H1 (cell line): ENCODE results near the gene TLCD3B. TPM values are rescaled to one million over a fixed set of nuclear protein-coding genes. Genes with fewer than 3 reads are reported as not detected.

Experiments used
- CTCF ChIA-PET: fragments of 300-600 bp; sonication (Branson Sonifier 250); formaldehyde crosslinking; loops from one replicate; lab custom pipeline; 2021; ENCODE audit not compliant: partially characterized antibody; lab: Charles Lee
- POLR2A ChIA-PET: fragments of 300-600 bp; sonication (Branson Sonifier 250); formaldehyde crosslinking; loops from one replicate; lab custom pipeline; 2021; ENCODE audit warnings: inconsistent platforms; ENCODE audit not compliant: partially characterized antibody; lab: Charles Lee
- DNase-seq, 2 experiments: peaks; one replicate each; pipeline versions ENCODE4 v3.0.0 to v3.0.0-alpha.2; 2010 to 2022; ENCODE audit warnings: low spot score in 2 of 2, low read depth in 1 of 2, mixed read lengths in 1 of 2
- FAIRE-seq: peaks from 2 replicates; lab custom pipeline; 2011; peaks lifted over from hg19 to GRCh38; lab: Jason Lieb, UNC
- H2AFZ ChIP-seq: 2 replicates; pipeline ENCODE4 v1.8.1; 2012; ENCODE audit warnings: low read length, inconsistent platforms
- H2AK5ac ChIP-seq: 2 replicates; pipeline ENCODE4 v1.6.1; 2013; ENCODE audit warnings: low read depth, low read length
- H2BK120ac ChIP-seq: replicated peaks from 2 replicates; pipeline ENCODE3; 2013; ENCODE audit warnings: low read depth, low read length, inconsistent platforms
- H2BK12ac ChIP-seq: 2 replicates; pipeline ENCODE4 v1.6.1; 2013; ENCODE audit warnings: low read depth, low read length
- H2BK15ac ChIP-seq: 2 replicates; pipeline ENCODE4 v1.6.1; 2013; ENCODE audit warnings: low read length
- H2BK20ac ChIP-seq: 2 replicates; pipeline ENCODE4 v1.6.1; 2013; ENCODE audit warnings: low read length
- H2BK5ac ChIP-seq: 2 replicates; pipeline ENCODE4 v1.6.1; 2013; ENCODE audit warnings: low read depth, low read length
- H3K14ac ChIP-seq: 2 replicates; pipeline ENCODE4 v1.6.1; 2013; ENCODE audit warnings: inconsistent platforms; ENCODE audit not compliant: insufficient read length
- H3K18ac ChIP-seq: 2 replicates; pipeline ENCODE4 v1.6.1; 2013; ENCODE audit warnings: low read length; ENCODE audit errors: extremely low read depth
- H3K23ac ChIP-seq: 2 replicates; pipeline ENCODE4 v1.6.1; 2013; ENCODE audit warnings: inconsistent platforms; ENCODE audit not compliant: insufficient read length
- H3K23me2 ChIP-seq: 2 replicates; pipeline ENCODE4 v1.6.1; 2013; ENCODE audit warnings: low read depth, low read length
- H3K27ac ChIP-seq: 2 replicates; pipeline ENCODE4 v1.6.1; 2011; ENCODE audit warnings: low read depth, low read length, inconsistent platforms
- H3K27me3 ChIP-seq, 4 experiments: replicated peaks in 1 of 4; 1 replicate in 1 of 4; 2 replicates in 3 of 4; pipeline versions ENCODE4 v1.6.1 to v1.8.1; 2011 to 2013; ENCODE audit warnings: low read length in 3 of 4, mild to moderate bottlenecking in 3 of 4, inconsistent platforms in 2 of 4, mixed read lengths in 2 of 4, moderate library complexity in 1 of 4; ENCODE audit not compliant: control insufficient read depth in 3 of 4, insufficient read depth in 3 of 4; ENCODE audit errors: extremely low read depth in 1 of 4
- H3K36me3 ChIP-seq, 4 experiments: 2 replicates each; pipeline versions ENCODE4 v1.6.1 to v1.8.1; 2011 to 2013; ENCODE audit warnings: mild to moderate bottlenecking in 4 of 4, low read length in 3 of 4, moderate library complexity in 2 of 4, control low read depth in 1 of 4, inconsistent platforms in 1 of 4; ENCODE audit not compliant: insufficient read depth in 4 of 4, control insufficient read depth in 2 of 4
- H3K4ac ChIP-seq: replicated peaks from 2 replicates; pipeline ENCODE3; 2013; ENCODE audit warnings: low read length, low read depth, mixed read lengths, inconsistent platforms; ENCODE audit not compliant: insufficient read length
- H3K4me1 ChIP-seq, 4 experiments: replicated peaks in 1 of 4; 1 replicate in 1 of 4; 2 replicates in 3 of 4; pipeline versions ENCODE4 v1.6.1 to v1.8.1; 2011 to 2013; ENCODE audit warnings: low read length in 3 of 4, inconsistent platforms in 2 of 4, mixed read lengths in 1 of 4; ENCODE audit not compliant: insufficient read depth in 4 of 4, control insufficient read depth in 3 of 4
- H3K4me2 ChIP-seq, 2 experiments: 2 replicates each; pipeline versions ENCODE4 v1.6.1 to v1.8.1; 2011 to 2013; ENCODE audit warnings: low read depth in 2 of 2, low read length in 2 of 2, control low read depth in 1 of 2, inconsistent platforms in 1 of 2, mild to moderate bottlenecking in 1 of 2; ENCODE audit not compliant: insufficient read depth in 1 of 2
- H3K4me3 ChIP-seq, 4 experiments: fragments of 200-600, 300-600 bp in 1 of 4; sonication (generic), shearing (Covaris generic), sonication (Bioruptor Twin) in 1 of 4; 2 replicates each; pipeline versions ENCODE4 v1.5.1 to v1.8.1; 2011 to 2016; ENCODE audit warnings: low read length in 4 of 4, low read depth in 3 of 4, control low read depth in 2 of 4, inconsistent platforms in 2 of 4, mild to moderate bottlenecking in 2 of 4, mixed read lengths in 1 of 4, moderate library complexity in 1 of 4; ENCODE audit not compliant: insufficient read depth in 2 of 4; ENCODE audit errors: extremely low read depth in 1 of 4
- H3K56ac ChIP-seq: replicated peaks from 2 replicates; pipeline ENCODE3; 2013; ENCODE audit warnings: low read depth, mild to moderate bottlenecking, mixed read lengths, low read length, inconsistent platforms; ENCODE audit not compliant: insufficient read length
- H3K79me1 ChIP-seq: 2 replicates; pipeline ENCODE4 v1.6.1; 2013; ENCODE audit warnings: low read depth, low read length, control low read depth
- H3K79me2 ChIP-seq, 2 experiments: 2 replicates each; pipeline versions ENCODE4 v1.6.1 to v1.8.1; 2012 to 2013; ENCODE audit warnings: low read length in 2 of 2, mild to moderate bottlenecking in 2 of 2, inconsistent platforms in 1 of 2; ENCODE audit not compliant: insufficient read depth in 2 of 2, control insufficient read depth in 1 of 2
- H3K9ac ChIP-seq, 4 experiments: replicated peaks in 1 of 4; 1 replicate in 1 of 4; 2 replicates in 3 of 4; pipeline versions ENCODE4 v1.6.1 to v1.8.1; 2011 to 2013; ENCODE audit warnings: low read depth in 3 of 4, low read length in 3 of 4, control low read depth in 2 of 4, mild to moderate bottlenecking in 2 of 4, moderate library complexity in 2 of 4, inconsistent platforms in 1 of 4; ENCODE audit errors: extremely low read depth in 1 of 4
- H3K9me3 ChIP-seq, 2 experiments: 2 replicates each; pipeline versions ENCODE4 v1.6.1 to v1.8.1; 2012 to 2013; ENCODE audit warnings: mild to moderate bottlenecking in 2 of 2, moderate library complexity in 2 of 2, control low read depth in 1 of 2, inconsistent platforms in 1 of 2, low read depth in 1 of 2, low read length in 1 of 2, mixed read lengths in 1 of 2; ENCODE audit not compliant: insufficient read depth in 2 of 2
- H4K20me1 ChIP-seq, 2 experiments: replicated peaks in 1 of 2; 2 replicates each; pipeline versions ENCODE3 to v1.8.1; 2011 to 2013; ENCODE audit warnings: inconsistent platforms in 2 of 2, low read length in 2 of 2, mild to moderate bottlenecking in 1 of 2; ENCODE audit not compliant: insufficient read depth in 2 of 2, control insufficient read depth in 1 of 2
- H4K5ac ChIP-seq: 2 replicates; pipeline ENCODE4 v1.6.1; 2013; ENCODE audit warnings: low read length, low read depth, mixed read lengths, inconsistent platforms; ENCODE audit not compliant: insufficient read length
- H4K8ac ChIP-seq: 2 replicates; pipeline ENCODE4 v1.8.0; 2013; ENCODE audit warnings: mild to moderate bottlenecking, moderate library complexity, low read length, inconsistent platforms; ENCODE audit not compliant: insufficient read depth; ENCODE audit errors: extremely low read depth
- H4K91ac ChIP-seq: replicated peaks from 2 replicates; pipeline ENCODE3; 2013; ENCODE audit warnings: low read length, mixed read lengths, inconsistent platforms; ENCODE audit not compliant: insufficient read length
- ATF2 ChIP-seq: IDR thresholded peaks from 2 replicates; pipeline ENCODE4 v1.6.1; 2012; ENCODE audit warnings: low read length, inconsistent platforms
- CEBPB ChIP-seq: IDR thresholded peaks from 2 replicates; pipeline ENCODE4 v1.6.1; 2012; ENCODE audit warnings: low read depth, low read length
- HDAC2 ChIP-seq, 2 experiments: fragments of 300-600 bp in 1 of 2; sonication (generic) in 1 of 2; IDR thresholded peaks; 2 replicates each; pipeline ENCODE4 v1.6.1; 2011 to 2012; ENCODE audit warnings: low read depth in 2 of 2, low read length in 2 of 2, mild to moderate bottlenecking in 2 of 2, moderate library complexity in 2 of 2, borderline replicate concordance in 1 of 2, inconsistent platforms in 1 of 2
- NRF1 ChIP-seq: IDR thresholded peaks from 2 replicates; pipeline ENCODE4 v1.6.1; 2011; ENCODE audit warnings: mild to moderate bottlenecking, low read depth, low read length, improper control_type of control experiment
- PHF8 ChIP-seq: fragments of 200-600 bp; sonication (generic); conservative IDR thresholded peaks from 2 replicates; pipeline ENCODE4 v1.7.1; 2012; ENCODE audit warnings: low read depth, mild to moderate bottlenecking, inconsistent platforms, low read length, moderate library complexity
- RAD21 ChIP-seq, 2 experiments: IDR thresholded peaks in 1 of 2; conservative IDR thresholded peaks in 1 of 2; 2 replicates each; pipeline ENCODE4 v1.6.1; 2011; ENCODE audit warnings: low read depth in 2 of 2, low read length in 2 of 2, improper control_type of control experiment in 1 of 2, inconsistent platforms in 1 of 2, mild to moderate bottlenecking in 1 of 2, moderate library complexity in 1 of 2
- RBBP5 ChIP-seq: IDR thresholded peaks from 2 replicates; pipeline ENCODE4 v1.7.1; 2012; ENCODE audit warnings: low read depth, mild to moderate bottlenecking, inconsistent platforms, low read length, moderate library complexity, borderline replicate concordance
- RNF2 ChIP-seq: fragments of 200-900, 300-1000 bp; sonication (generic); IDR thresholded peaks from 2 replicates; pipeline ENCODE4 v1.7.1; 2016; ENCODE audit warnings: borderline replicate concordance, low read depth, mild to moderate bottlenecking, antibody characterized with exemption, low read length; ENCODE audit not compliant: poor library complexity, severe bottlenecking; ENCODE audit errors: missing control alignments
- SIX5 ChIP-seq: IDR thresholded peaks from 2 replicates; pipeline ENCODE4 v1.6.1; 2011; ENCODE audit warnings: mild to moderate bottlenecking, low read depth, low read length
- SP1 ChIP-seq: IDR thresholded peaks from 2 replicates; pipeline ENCODE4 v1.6.1; 2011; ENCODE audit warnings: low read depth, low read length
- SRF ChIP-seq: IDR thresholded peaks from 2 replicates; pipeline ENCODE4 v1.6.1; 2011; ENCODE audit warnings: mild to moderate bottlenecking, low read depth, low read length, moderate library complexity
- WGBS, 2 experiments: shearing (Covaris generic) in 1 of 2; methylation state at CpG; one replicate each; pipeline versions ENCODE4 v1.1.6 to v1.1.7; 2013 to 2015; ENCODE audit warnings: low lambda C conversion rate in 2 of 2, mixed read lengths in 2 of 2, inconsistent platforms in 1 of 2, low coverage in 1 of 2, missing lambda C conversion rate in 1 of 2; ENCODE audit not compliant: insufficient replicate concordance in 2 of 2, insufficient coverage in 1 of 2, insufficient read length in 1 of 2; ENCODE audit errors: extremely low coverage in 1 of 2, missing lambda C conversion rate in 1 of 2; 5-methylcytosine and 5-hydroxymethylcytosine counted together
- polyA plus RNA-seq, 7 experiments: library from polyadenylated mRNA; depleted of rRNA in 3 of 7; stranded (reverse) in 5 of 7; unstranded in 2 of 7; fragments of >200 nt in 5 of 7; fragments of 200-250 nt in 2 of 7; gene quantifications; 1 replicate in 5 of 7; 2 replicates in 1 of 7; 4 replicates in 1 of 7; pipeline versions ENCODE4 v1.2.1 to v1.2.3, GENCODE V29; 2011 to 2013; ENCODE audit warnings: missing spikeins in 2 of 7, mixed read lengths in 2 of 7
- total RNA-seq: library from RNA; stranded (reverse); fragmentation: NEBNext Ultra II Directional; extraction: Animal tissue kit (Norgen Biotek cat#: 25700); gene quantifications from 2 replicates; pipeline ENCODE4 v1.2.1, GENCODE V29; 2021

Gene TLCD3B
- total and polyA plus RNA-seq, 2 of the 8 experiments (the other 6 are each of a cell fraction or from before 2014, with no cell fraction given): 15.2 to 26.9 TPM

- CTCF ChIA-PET: interaction anchor here (0.9 to 3.6 kb wide), 17 partner anchors 9 to 355 kb away, joined by 3 to 17 read pairs (median 7); partner anchors contain the start of genes ALDOA, TBX6 and TLCD3B
- no peak for TF ChIP-seq RBBP5
- no peak for TF ChIP-seq RNF2
- no peak for TF ChIP-seq PHF8
- TF ChIP-seq RAD21 (IDR thresholded peaks at IDR 0.05 in 1 of 2, conservative IDR thresholded peaks at IDR 0.05 in 1 of 2; ENCODE audit: low read depth in 2 of 2, low read length in 2 of 2): no peak
- TF ChIP-seq HDAC2 (IDR thresholded peaks at IDR 0.05; ENCODE audit: borderline replicate concordance in 1 of 2, low read depth in 2 of 2, low read length in 2 of 2): no peak
- TF ChIP-seq CEBPB: no peak
- no peak for TF ChIP-seq SP1
- no peak for TF ChIP-seq SRF
- no peak for TF ChIP-seq SIX5
- TF ChIP-seq ATF2: no peak
- TF ChIP-seq NRF1: no peak
Measured at GRCh38 chr16:30054451-30054850, 23.4 kb upstream of the TLCD3B start.

More at GRCh38 chr16:30054451-30054850, 23.4 kb upstream of the TLCD3B start:
- peaks cover 0 to 4% (median 2%) of the 10 kb centered on the region in 4 experiments; a peak in 3 of 7 replicates for H3K4me1 ChIP-seq
- no peak overlapping the region for H2BK5ac ChIP-seq
- no peak overlapping the region for H2BK20ac ChIP-seq
- H3K79me1 ChIP-seq: no peaks in the 10 kb centered on the region
- no peak overlapping the region for H3K27ac ChIP-seq
- H3K4ac ChIP-seq: no peak overlapping the region
- H2BK12ac ChIP-seq: no peak overlapping the region
- H4K91ac ChIP-seq: no peak overlapping the region
- H3K4me2 ChIP-seq: no peak overlapping the region; a peak in 1 of 4 replicates
- H3K27me3 ChIP-seq: peaks cover 0 to 5% (median 2%) of the 10 kb centered on the region in 4 experiments; a peak in 2 of 7 replicates
- no peak overlapping the region for H2AFZ ChIP-seq
- no peak overlapping the region for H3K18ac ChIP-seq
- 81% methylated on average over 5 of the region's 8 CpGs; no CpG with 5 or more reads in 1 of the 2 experiments for WGBS, 2 experiments
- H4K5ac ChIP-seq: no peak overlapping the region
- H3K14ac ChIP-seq: no peak overlapping the region
- H3K9me3 ChIP-seq: no peaks in the 10 kb centered on the region
- H4K8ac ChIP-seq: no peak overlapping the region
- FAIRE-seq (no peak), DNase-seq (no peak)
- no peak overlapping the region for H3K23ac ChIP-seq
- no peaks in the 10 kb centered on the region for H4K20me1 ChIP-seq
- no peak overlapping the region for H2BK15ac ChIP-seq
- H3K9ac ChIP-seq: no peak overlapping the region
- H3K23me2 ChIP-seq: peaks cover 6% of the 10 kb centered on the region
- H3K79me2 ChIP-seq: no peaks in the 10 kb centered on the region
- no peak overlapping the region for H3K56ac ChIP-seq
- H2BK120ac ChIP-seq: no peak overlapping the region
- H3K4me3 ChIP-seq: no peak overlapping the region; a peak in 1 of 8 replicates
- POLR2A ChIA-PET: interaction anchor here (1.0 to 7.6 kb wide), 3 partner anchors 12 to 39 kb away, joined by 5 to 88 read pairs (median 7); partner anchors contain the start of gene ALDOA
- no peak overlapping the region for H2AK5ac ChIP-seq
- no peaks in the 10 kb centered on the region for H3K36me3 ChIP-seq
